HG03025 (cell line): ENCODE results near the gene TMCO4.
"Not testable (repeated sequence)": the region's sequence is repeated elsewhere in the genome, so short reads cannot be mapped to it uniquely, and the experiment has no call there.

ENCODE experiments used
- ATAC-seq: cut with Tn5 transposase; IDR thresholded peaks from one replicate; pipeline ENCODE4 v1.9.1; 2021; ENCODE audit warnings: mild to moderate bottlenecking, moderate library complexity; ENCODE audit not compliant: unreplicated experiment, low FRiP score

The TMCO4 gene

GRCh38 chr1:19814244-19814661 is 14.5 kb upstream of the TMCO4 start:
- no peak for ATAC-seq

- ATAC-seq, result no peak
Measured at GRCh38 chr1:19813643-19813960, 13.9 kb upstream of the TMCO4 start.

DNA sequence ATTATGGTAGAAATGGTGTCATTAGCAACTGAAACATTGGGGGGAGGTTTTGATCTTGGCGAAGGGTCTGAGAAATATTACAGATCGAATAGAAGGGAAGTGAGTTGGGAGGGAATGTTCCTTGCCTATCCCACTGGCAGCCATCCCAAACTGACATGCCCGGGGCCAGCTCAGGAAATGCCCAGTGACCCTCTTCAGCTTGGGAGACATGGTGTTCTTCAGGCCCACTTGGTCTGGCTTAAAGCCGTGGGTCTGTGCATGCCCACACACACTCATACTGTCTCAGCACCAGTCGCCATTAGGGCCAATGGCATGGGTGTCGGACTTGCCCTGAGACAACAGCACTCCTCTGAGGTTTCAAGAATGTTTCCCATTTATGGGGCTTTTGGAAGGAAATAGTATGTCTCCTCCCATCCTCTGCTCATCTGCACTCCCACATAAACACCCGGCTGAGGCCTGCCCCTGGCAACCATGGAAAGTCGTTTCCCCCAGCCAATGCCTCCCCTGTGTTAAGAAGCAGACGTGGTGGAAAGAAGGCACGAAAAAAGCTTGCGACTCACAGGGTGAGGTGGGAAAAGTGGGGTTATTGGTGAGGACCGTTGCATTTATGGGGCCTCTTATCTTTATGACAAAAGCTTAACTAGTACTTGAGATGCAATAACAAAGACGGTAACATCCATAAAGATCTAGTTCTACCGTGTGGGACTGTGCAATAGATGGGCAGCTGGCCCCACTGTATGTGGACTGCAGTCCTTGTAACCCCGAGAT is 13.3 kb upstream of the TMCO4 start:
- no peak for ATAC-seq

DNA sequence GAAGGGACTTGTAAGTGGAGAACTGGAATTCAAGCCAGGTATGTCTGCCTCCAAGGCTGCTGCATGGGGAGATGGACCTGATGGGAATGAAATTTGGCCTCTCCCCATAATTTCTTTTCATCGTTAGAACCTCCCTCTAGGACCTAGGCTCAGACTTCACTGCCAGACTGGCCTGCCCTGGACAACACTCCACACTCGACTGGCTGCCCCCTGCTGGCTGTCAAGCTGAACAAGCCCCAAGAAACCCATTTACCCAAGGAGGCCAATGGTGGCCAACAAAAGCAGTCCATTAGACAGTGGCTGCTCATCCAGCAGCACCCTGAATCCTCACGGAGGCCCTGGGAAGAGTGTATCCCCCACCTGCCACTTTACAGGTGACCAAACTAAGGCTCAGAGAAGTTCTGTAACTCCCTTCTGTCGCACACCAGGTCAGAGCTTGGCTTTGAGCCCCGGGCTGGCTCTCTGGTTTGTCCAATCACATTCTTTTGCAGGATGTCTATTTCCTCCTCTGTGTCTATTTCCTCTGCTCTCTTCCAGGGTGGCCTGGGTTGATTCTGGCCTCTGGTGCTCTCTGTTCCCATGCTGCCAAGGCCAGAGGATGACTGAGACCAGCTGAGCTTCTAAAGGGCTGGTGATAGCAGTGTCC is 11.6 kb upstream of the TMCO4 start:
- no peak for ATAC-seq

GRCh38 chr1:19809044-19809750 is 9.5 kb upstream of the TMCO4 start:
- no peak for ATAC-seq

DNA sequence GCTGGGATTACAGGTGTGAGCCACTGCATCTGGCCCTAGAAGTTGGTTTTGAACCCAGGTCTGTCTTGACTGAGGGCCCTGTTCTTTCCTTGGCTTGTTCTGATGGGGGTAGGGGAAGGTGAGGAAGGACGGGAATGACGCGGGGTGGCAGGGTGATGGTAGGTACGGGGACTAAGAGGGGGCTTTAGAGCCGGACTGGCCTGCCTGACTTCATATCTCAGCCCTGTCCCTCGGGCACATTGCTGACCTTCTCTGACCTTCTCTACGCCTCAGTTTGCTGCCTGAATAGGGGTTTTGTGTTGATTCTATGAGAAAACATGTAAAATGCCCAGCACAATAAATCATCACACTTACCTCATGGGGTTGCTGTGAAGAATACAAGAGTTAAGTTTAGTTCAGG is 8.6 kb upstream of the TMCO4 start:
- ATAC-seq, result no peak

DNA sequence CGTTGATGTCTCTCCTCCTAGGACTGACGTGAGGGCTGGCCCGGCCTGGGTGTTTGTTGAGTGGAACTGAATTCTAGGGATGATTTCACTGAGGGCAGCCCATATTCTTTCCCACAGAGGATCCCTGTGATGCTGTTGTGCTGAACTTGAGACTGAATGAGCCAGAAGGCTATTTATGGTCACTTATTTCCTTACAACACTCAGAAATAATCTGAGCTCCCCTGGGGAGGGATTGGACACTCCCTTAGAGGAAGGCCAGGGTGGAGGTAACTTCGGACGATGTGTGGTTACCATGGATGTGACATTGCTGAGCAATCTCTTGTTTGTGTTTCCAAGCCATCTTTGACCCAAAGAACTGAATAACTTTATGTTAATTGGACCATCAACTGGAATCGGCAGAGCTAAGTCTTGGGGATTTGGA is 5.1 kb upstream of the TMCO4 start:
- ATAC-seq, result no peak

DNA sequence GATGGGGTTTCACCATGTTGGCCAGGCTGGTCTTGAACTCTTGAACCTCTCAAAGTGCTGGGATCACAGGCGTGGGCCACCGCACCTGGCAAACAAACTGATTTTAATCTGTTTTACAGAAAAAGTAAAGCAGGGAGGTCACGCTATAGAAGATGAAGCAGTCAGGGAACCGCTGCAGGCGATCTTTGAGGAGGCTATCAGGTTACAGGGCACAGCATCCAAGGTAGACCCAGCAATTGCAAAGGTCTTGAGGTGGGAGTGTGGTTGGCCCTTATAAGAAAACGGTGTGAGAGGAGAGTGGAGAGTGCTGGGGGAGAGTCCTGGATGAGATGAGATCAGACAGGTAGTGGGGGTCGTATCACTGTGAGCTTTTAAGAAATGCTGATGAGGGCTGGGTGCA is 2.6 kb upstream of the TMCO4 start:
- no peak for ATAC-seq

DNA sequence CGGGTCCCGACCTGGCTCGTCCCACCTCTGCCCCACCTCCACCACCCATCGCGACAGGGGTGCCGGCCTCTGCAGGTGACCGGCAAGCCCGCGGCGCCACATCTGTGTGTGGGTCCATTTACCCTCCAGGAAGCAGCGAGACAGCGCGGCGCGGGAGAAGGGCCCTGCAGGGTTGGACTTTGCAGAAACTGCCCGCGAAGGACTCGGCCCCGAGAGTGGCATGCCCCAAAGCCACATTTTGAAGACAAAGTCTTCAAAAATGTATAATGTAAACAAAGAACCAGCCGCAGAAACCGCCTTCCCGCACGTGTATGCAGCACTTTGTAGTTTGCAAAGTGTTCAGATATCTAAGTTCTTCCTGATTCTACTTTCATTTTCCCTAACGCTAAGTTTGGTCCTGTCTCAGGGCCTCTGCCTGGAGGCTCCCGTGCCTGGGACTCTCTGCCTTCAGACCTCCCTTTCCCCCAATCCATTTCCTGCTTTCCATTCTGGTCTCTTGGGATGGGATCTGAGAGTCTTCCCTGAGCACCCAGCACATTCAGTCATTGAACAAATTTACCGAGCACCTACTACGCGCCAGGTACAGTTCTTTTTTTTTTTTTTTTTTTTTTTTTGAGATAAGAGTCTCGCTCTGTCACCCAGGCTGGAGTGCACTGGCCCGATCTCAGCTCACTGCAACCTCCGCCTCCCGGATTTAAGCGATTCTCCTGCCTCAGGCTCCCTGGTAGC is 524 bp upstream of the TMCO4 start:
- no peak for ATAC-seq

GRCh38 chr1:19798486-19799229 is 1.1 kb downstream of the TMCO4 start:
- no peak for ATAC-seq

- no peak for ATAC-seq
Measured at GRCh38 chr1:19797827-19798226, 1.9 kb downstream of the TMCO4 start.

GRCh38 chr1:19794583-19794982 is 5.1 kb downstream of the TMCO4 start:
- no peak for ATAC-seq

- no peak for ATAC-seq
Measured at GRCh38 chr1:19793360-19794046, 6.2 kb downstream of the TMCO4 start.

DNA sequence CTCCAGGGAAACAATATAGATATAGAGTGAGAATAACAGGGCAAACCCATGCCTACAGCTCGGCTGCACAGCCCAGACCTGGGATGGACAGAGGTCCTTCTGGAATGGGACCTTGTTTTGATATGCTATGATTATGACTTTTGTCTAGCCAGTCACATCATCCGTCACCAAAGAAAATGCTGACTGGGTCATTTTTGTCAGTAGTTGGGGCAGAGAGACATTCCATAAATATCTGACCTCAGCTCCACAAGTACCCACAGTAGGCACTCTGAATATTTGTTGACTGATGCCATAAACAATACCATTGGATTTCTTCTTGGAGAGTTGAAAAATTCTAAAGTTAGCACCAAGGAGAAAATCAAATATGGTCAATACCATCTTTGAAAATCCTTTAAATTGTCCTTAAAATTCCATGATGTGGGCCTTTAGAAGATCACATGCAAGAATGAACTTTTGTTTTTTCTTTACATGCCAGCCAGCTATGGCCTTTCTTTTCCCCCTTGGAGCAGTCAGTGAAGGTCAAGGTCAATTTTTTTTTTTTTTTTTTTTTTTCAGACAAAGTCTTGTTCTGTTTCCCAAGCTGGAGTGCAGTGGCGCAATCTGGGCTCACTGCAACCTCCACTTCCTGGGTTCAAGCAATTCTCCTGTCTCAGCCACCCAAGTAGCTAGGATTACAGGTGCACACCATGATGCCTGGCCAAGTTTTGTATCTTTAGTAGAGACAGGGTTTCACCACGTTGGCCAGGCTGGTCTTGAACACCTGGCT is 7.3 kb downstream of the TMCO4 start:
- no peak for ATAC-seq

- ATAC-seq, result not testable (repeated sequence)
Measured at GRCh38 chr1:19790061-19790975, 9.4 kb downstream of the TMCO4 start.

GRCh38 chr1:19786988-19787423 is 12.7 kb downstream of the TMCO4 start:
- ATAC-seq, result no peak

- no peak for ATAC-seq
Measured at GRCh38 chr1:19785660-19786059, 14.1 kb downstream of the TMCO4 start.

DNA sequence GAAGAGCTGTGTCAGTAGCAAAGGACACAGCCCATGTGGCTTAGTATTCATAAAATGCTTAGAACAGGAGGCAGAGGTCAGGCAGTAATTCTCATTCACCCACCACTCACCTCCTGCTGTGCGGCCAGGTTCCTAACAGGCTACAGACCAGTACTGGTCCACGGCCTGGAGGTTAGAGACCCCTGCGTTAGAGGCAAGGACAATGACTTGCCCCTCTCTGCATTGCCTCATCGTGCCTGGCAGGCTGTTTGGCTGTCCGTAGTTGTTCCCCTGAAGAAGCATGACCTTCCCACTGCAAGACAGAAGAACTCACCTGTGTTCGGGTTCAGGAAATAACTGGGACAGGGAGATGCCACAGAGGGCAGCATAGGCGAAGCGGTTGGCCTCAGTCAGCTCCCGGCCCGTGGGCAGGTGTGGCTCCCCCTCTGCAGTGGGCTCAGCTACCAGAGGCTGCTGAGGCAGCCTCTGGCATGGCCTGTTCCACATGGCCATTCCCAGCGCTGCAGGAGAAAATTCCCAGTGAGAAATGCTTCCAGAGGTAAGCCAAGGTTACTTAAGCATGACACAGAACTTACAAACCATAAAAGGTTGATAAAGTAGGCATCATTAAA is 19.3 kb downstream of the TMCO4 start:
- no peak for ATAC-seq
